Activated naive CD4-positive, alpha-beta T cell treated with anti-CD3 and anti-CD28 coated beads, Interleukin-2, amount 10 ng/mL, durations not matched to agents 7 days and 5 days (primary cell): ENCODE results near the gene GBF1.

Experiments used
- CTCF ChIA-PET: fragments of 350-600 bp; sonication (Branson Sonifier 250); formaldehyde crosslinking; loops from one replicate; lab custom pipeline; 2021; ENCODE audit warnings: antibody characterized with exemption; lab: Charles Lee
- DNase-seq: peaks from one replicate; pipeline ENCODE4 v3.0.0-alpha.2; 2020
- H3K27ac Mint-ChIP-seq: one replicate; pipeline ENCODE4 v1.8.0; 2021; ENCODE audit warnings: mild to moderate bottlenecking, moderate library complexity, mixed read lengths
- H3K27me3 Mint-ChIP-seq: one replicate; pipeline ENCODE4 v1.8.0; 2021; ENCODE audit warnings: mild to moderate bottlenecking, mixed read lengths
- H3K36me3 Mint-ChIP-seq: one replicate; pipeline ENCODE4 v1.8.0; 2021; ENCODE audit warnings: mixed read lengths
- H3K4me1 Mint-ChIP-seq: one replicate; pipeline ENCODE4 v1.8.0; 2021; ENCODE audit warnings: mixed read lengths
- H3K4me3 Mint-ChIP-seq: one replicate; pipeline ENCODE4 v1.8.0; 2021; ENCODE audit warnings: mild to moderate bottlenecking, moderate library complexity, mixed read lengths
- H3K9me3 Mint-ChIP-seq: one replicate; pipeline ENCODE4 v1.8.0; 2021; ENCODE audit warnings: mixed read lengths

GBF1 gene

DNA sequence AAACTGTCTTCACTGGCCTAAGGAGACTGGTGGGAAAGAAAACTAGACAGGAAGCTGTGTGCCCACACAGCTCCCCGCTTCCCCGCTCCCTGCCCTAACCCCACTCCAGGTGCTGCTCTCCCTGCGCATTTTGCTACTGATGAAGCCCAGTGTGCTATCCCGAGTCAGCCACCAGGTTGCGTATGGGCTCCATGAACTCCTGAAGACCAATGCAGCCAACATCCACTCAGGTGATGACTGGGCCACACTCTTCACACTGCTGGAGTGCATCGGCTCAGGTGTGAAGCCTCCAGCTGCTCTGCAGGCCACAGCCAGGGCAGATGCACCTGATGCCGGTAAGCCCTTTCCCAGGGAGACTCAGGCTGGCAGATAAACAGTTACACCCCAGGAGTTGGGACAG lies 129.9 kb downstream of the GBF1 start:
- Mint-ChIP-seq H3K4me3 (no peak overlapping the region), H3K9me3 (no peaks in the 10 kb centered on the region), H3K36me3 (peaks cover 52% of the 10 kb centered on the region), H3K4me1 (no peaks in the 10 kb centered on the region), H3K27me3 (no peaks in the 10 kb centered on the region), H3K27ac (no peak overlapping the region)
- DNase-seq = peak; percentile 30
- CTCF ChIA-PET = interaction anchor here (1.2 to 2.1 kb wide), 3 partner anchors 10 to 24 kb away, joined by 3 to 6 read pairs (median 6); no protein-coding TSS in a partner anchor

DNA sequence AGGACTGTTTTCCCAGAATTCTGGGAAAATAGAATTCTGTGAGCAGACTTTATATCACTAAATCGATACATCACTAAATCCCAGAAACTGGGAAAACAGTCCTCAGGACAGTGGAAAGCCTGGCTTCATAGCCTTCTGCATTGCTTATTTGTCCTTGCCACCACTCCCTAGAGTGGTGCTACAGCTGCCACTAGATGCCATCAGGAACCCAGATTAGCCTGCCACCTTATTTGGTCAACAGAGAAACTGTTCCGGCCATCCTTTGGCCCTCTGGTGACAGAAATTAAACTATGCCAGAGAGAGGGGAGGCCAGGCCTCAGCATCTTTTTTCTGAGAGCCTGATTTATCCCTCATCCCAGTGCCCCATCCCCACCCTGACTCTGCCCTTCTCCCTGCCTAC lies 130.5 kb downstream of the GBF1 start:
- H3K4me1 Mint-ChIP-seq = no peaks in the 10 kb centered on the region
- H3K4me3 Mint-ChIP-seq = no peak overlapping the region
- no peaks in the 10 kb centered on the region for H3K27me3 Mint-ChIP-seq
- H3K27ac Mint-ChIP-seq = no peak overlapping the region
- H3K9me3 Mint-ChIP-seq = no peaks in the 10 kb centered on the region
- DNase-seq = no peak
- CTCF ChIA-PET = interaction anchor here (1.2 to 2.3 kb wide), 4 partner anchors 9 to 145 kb away, joined by 3 to 8 read pairs (median 6); no protein-coding TSS in a partner anchor
- H3K36me3 Mint-ChIP-seq = peaks cover 47% of the 10 kb centered on the region

DNA sequence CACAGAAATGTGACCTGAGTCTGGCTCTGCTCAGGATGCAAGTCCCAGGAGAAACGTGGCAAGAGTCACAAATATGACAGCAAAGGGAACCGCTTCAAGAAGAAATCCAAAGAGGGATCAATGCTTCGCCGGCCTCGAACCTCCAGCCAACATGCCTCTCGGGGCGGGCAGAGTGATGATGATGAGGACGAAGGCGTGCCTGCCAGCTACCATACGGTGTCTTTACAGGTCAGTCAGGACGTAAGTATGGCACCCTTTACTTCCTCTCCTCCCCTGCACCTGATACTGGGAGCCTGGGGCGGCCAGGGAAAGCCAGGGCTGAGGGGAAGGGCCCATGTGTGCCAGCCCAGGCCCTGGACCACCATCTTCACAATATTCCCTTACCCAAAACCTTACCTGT lies 131.6 kb downstream of the GBF1 start:
- CTCF ChIA-PET = interaction anchor here (1.7 to 2.3 kb wide), 2 partner anchors 22 to 146 kb away, joined by 3 to 8 read pairs; no protein-coding TSS in a partner anchor
- H3K36me3 Mint-ChIP-seq = peaks cover 43% of the 10 kb centered on the region
- no peaks in the 10 kb centered on the region for H3K27me3 Mint-ChIP-seq
- no peak overlapping the region for H3K4me3 Mint-ChIP-seq
- H3K9me3 Mint-ChIP-seq = no peaks in the 10 kb centered on the region
- DNase-seq = no peak
- H3K4me1 Mint-ChIP-seq = no peaks in the 10 kb centered on the region
- no peak overlapping the region for H3K27ac Mint-ChIP-seq

DNA sequence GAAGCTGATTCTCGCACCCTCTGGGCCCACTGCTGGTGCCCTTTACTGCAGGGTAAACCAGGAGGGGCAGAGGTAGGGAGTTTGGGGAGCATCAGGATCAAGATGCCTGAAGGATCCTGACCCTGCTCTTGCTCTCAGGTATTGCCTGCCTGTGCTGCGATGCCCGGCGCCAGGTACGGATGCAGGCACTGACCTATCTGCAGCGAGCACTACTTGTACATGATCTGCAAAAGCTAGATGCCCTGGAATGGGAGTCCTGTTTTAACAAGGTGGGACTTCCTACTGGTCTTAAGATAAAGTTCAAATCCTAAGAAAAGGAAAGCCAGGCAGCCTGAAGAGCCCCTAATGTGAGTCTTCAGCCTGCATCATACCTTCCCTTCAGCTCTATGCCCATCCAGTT lies 134.1 kb downstream of the GBF1 start:
- DNase-seq = no peak
- no peaks in the 10 kb centered on the region for H3K9me3 Mint-ChIP-seq
- no peaks in the 10 kb centered on the region for H3K27me3 Mint-ChIP-seq
- CTCF ChIA-PET = interaction anchor here (1.1 kb wide), 1 partner anchor 27 kb away, joined by 3 read pairs; no protein-coding TSS in a partner anchor
- no peak overlapping the region for H3K27ac Mint-ChIP-seq
- no peak overlapping the region for H3K4me3 Mint-ChIP-seq
- H3K4me1 Mint-ChIP-seq = no peaks in the 10 kb centered on the region
- H3K36me3 Mint-ChIP-seq = peaks cover 36% of the 10 kb centered on the region

DNA sequence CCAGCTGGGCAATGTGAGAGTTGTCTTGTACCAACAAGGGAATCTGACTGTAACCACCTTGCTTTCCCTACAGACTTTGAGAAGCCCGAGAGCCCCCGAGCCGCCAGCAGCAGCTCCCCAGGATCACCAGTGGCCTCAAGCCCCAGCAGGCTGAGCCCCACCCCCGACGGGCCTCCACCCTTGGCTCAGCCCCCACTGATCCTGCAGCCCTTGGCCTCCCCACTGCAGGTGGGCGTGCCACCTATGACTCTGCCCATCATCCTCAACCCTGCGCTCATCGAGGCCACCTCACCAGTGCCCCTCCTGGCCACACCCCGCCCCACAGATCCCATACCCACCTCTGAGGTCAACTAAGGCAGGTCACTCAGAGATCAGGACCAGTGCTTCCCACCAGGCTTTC lies 136.7 kb downstream of the GBF1 start:
- Mint-ChIP-seq H3K27me3 (no peaks in the 10 kb centered on the region), H3K4me1 (no peaks in the 10 kb centered on the region), H3K36me3 (peaks cover 22% of the 10 kb centered on the region), H3K9me3 (no peaks in the 10 kb centered on the region), H3K27ac (no peak overlapping the region), H3K4me3 (no peak overlapping the region)
- DNase-seq = no peak
- CTCF ChIA-PET = interaction anchor here (0.6 to 2.1 kb wide), 4 partner anchors 20 to 152 kb away, joined by 3 to 6 read pairs (median 4); no protein-coding TSS in a partner anchor

DNA sequence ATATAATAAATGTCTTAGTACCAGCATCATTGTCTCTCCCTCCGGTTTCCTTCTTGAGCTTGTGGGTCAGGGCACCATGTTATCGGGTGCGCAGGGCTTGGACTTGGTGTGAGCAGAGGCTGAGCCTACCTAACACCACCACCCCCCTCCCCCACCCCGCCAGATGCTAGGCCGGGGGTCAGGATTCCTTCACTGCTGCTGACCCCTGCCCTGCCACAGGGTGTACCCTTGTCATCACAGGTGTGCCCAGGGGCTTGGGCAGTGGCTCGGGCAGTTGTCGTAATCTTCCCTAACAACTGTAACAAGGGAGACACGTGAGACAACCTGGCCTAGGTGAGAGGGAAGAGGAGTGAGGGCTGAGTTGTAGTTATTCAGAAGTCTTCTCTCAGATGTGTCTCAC lies 137.5 kb downstream of the GBF1 start:
- no peak overlapping the region for H3K4me3 Mint-ChIP-seq
- H3K27ac Mint-ChIP-seq = no peak overlapping the region
- no peaks in the 10 kb centered on the region for H3K4me1 Mint-ChIP-seq
- CTCF ChIA-PET = interaction anchor here (2.1 to 3.1 kb wide), 2 partner anchors 31 to 152 kb away, joined by 6 to 15 read pairs; no protein-coding TSS in a partner anchor
- DNase-seq = no peak
- H3K27me3 Mint-ChIP-seq = no peaks in the 10 kb centered on the region
- no peaks in the 10 kb centered on the region for H3K9me3 Mint-ChIP-seq
- peaks cover 22% of the 10 kb centered on the region for H3K36me3 Mint-ChIP-seq

DNA sequence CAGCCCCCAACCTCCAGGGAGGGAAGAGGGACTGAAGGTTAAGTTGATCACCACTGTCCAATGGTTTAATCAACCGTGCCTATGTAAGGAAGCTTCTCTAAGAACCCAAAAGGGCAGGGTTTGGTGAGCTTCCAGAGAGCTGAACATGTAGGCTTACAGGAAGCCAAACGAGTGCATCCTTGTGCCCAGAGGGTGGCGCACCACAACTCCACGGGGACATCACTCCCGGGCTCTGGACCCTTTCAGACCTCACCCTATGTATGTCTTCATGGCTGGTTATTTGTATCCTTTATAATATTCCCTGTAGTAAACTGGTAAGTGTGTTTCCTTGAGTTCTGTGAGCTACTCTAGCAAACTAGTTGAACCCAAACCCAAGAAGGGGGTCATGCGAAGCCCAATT lies 138.7 kb downstream of the GBF1 start:
- CTCF ChIA-PET = interaction anchor here (0.6 to 3.1 kb wide), 9 partner anchors 9 to 199 kb away, joined by 3 to 15 read pairs (median 6); no protein-coding TSS in a partner anchor
- peaks cover 20% of the 10 kb centered on the region for H3K36me3 Mint-ChIP-seq
- no peaks in the 10 kb centered on the region for H3K4me1 Mint-ChIP-seq
- no peak for DNase-seq
- H3K4me3 Mint-ChIP-seq = no peak overlapping the region
- no peak overlapping the region for H3K27ac Mint-ChIP-seq
- H3K27me3 Mint-ChIP-seq = peaks cover 4% of the 10 kb centered on the region
- no peaks in the 10 kb centered on the region for H3K9me3 Mint-ChIP-seq

DNA sequence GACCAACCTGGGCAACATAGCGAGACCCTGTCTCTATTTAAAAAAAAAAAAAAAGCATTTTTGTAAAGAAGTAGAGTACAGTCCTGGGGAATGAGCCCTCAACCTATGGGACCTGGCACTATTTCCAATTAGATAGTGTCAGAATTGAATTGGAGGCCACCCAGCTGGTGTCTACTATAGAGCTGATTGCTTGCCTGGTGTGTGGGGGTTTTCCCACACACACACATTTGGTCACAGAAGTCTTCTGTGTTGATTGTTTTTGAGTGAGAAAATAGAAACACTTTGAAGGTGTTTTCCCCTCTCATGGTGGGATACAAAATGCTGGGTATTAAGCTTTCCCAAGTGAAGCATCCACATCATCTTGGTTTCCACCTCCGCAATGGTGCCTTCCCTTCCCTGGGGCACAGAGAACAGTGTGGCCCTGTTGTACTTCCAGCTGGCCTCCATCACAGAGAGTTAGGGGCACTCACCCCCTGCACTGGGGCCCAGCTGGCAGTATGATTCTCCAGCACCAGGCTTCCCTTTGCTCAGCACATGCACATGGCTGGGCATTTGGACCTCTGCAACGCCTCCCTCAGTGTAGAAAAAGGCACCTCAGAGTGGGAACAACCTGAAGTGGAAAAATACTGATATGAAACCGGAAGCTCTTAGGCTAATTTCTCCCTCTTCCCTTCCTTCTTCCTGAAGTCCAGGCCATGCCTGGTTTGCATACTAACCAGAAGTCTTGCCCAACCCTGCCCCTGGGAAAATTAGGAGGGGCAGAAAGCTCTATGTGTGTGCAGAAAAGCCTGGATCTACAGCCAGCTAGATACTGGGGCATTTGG lies 139.5 kb downstream of the GBF1 start:
- Mint-ChIP-seq H3K4me3 (no peak overlapping the region), H3K27ac (no peak overlapping the region), H3K9me3 (no peaks in the 10 kb centered on the region), H3K36me3 (peaks cover 15% of the 10 kb centered on the region), H3K27me3 (peaks cover 4% of the 10 kb centered on the region), H3K4me1 (no peaks in the 10 kb centered on the region)
- DNase-seq = no peak
- CTCF ChIA-PET = interaction anchor here (0.6 to 3.1 kb wide), 10 partner anchors 8 to 199 kb away, joined by 3 to 15 read pairs (median 6); no protein-coding TSS in a partner anchor

DNA sequence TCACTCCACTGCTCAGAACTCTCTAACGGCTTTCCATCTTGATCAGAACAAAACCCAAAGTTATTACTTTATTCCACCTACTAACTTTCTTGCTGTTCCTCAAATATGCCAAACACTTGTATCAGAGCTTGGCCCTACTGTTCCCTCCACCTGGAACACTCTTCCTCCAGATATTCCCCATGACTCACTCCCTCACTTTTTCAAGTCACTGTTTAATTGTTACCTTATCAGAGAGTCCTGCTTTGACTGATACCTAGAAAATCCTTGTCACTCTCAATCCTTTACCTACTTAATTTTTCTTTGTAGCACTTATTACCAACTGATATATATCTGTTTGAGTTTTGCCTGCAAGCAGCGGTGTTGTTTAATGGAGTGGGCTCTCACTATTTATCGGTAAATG lies 144.6 kb downstream of the GBF1 start:
- H3K9me3 Mint-ChIP-seq = no peaks in the 10 kb centered on the region
- CTCF ChIA-PET = interaction anchor here (1.4 to 1.7 kb wide), 2 partner anchors 158 to 193 kb away, joined by 3 to 7 read pairs; no protein-coding TSS in a partner anchor
- peaks cover 10% of the 10 kb centered on the region for H3K4me1 Mint-ChIP-seq
- H3K27me3 Mint-ChIP-seq = peaks cover 14% of the 10 kb centered on the region
- DNase-seq = no peak
- H3K4me3 Mint-ChIP-seq = no peak overlapping the region
- H3K27ac Mint-ChIP-seq = no peak overlapping the region
- H3K36me3 Mint-ChIP-seq = no peaks in the 10 kb centered on the region

DNA sequence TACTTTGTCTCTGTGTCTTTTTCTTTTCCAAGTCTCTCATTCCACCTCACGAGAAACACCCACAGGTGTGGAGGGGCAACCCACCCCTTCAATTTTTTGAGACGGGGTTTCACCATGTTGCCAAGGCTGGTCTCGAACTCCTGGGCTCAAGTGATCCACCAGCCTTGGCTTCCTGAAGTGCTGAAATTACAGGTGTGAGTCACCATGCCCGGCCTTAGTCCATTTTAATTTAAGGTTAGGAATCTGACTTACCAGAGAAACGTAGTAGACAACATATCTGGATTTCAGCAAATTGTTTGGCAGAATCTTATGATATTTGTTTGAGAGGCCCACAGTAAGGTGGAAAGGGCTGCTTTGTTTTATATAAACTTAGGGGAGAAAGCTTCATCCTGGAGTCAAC lies 147.0 kb downstream of the GBF1 start:
- H3K27ac Mint-ChIP-seq = no peak overlapping the region
- peaks cover 14% of the 10 kb centered on the region for H3K27me3 Mint-ChIP-seq
- DNase-seq = no peak
- no peaks in the 10 kb centered on the region for H3K9me3 Mint-ChIP-seq
- CTCF ChIA-PET = interaction anchor here (0.7 to 13.7 kb wide), 9 partner anchors 8 to 191 kb away, joined by 3 to 174 read pairs (median 5); partner anchors contain the start of genes ACTR1A and ELOVL3
- H3K36me3 Mint-ChIP-seq = peaks cover 16% of the 10 kb centered on the region
- H3K4me1 Mint-ChIP-seq = peaks cover 25% of the 10 kb centered on the region
- no peak overlapping the region for H3K4me3 Mint-ChIP-seq

DNA sequence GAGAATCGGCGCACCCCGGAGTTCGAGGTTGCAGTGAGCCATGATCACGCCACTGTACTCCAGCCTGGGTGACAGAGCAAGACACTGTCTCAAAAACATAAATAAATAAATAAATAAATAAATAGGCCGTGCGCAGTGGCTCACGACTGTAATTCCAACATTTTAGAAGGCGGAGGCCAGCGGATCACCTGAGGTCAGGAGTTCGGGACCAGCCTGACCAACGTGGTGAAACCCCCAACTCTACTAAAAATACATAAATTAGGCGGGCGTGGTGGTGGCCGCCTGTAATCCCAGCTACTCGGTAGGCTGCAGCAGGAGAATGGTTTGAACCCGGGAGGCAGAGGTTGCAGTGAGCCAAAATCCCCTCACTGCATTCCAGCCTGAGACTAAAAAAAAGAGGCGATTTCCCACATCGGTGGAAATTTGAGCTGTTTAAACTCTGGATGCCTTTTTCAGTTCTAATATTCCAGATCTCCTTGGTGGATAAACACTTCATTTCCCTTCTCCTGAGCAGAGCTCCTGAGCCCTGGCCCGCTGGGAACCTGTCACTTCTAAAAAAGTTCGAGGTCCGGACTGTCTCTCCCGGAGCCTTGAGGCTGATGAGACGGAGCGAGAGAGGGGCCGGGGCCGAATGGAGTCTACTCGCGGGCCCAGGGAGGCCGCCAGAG lies 148.2 kb downstream of the GBF1 start:
- peaks cover 38% of the 10 kb centered on the region for H3K4me1 Mint-ChIP-seq
- H3K9me3 Mint-ChIP-seq = no peaks in the 10 kb centered on the region

DNA sequence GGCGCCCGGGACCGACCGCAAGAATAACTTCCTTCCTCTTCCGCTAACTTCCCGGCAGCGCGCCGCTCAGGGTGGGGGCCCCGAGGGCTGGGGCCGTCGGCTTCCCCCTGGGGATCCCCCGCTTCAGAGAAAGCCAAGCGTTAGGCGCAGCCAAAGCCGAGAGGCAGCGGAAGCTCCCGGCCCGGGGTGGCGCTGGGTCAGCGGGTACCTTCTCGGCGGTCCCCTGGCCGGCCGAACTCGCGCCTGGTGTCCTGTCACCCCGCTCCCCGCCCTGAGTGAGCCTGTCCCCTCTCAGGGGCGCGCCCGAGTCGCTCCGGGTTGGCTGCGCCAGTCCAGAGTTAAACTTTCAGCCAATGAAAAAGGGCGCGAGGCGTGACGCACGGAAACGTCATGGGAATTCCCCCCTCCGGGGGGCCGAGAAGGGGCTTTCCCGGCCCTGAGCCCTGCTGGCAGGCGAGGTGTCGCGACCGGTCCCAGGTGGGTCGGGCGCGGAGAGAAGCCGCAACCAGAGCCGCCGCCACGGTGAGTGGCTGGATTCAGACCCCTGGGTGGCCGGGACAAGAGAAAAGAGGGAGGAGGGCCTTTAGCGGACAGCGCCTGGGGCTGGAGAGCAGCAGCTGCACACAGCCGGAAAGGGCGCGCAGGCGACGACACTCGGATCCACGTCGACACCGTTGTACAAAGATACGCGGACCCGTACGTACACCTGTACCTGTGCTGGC lies 148.9 kb downstream of the GBF1 start:
- H3K36me3 Mint-ChIP-seq = peaks cover 28% of the 10 kb centered on the region
- peak; percentile 99 for DNase-seq
- peak overlapping the region; percentile 79 for H3K4me3 Mint-ChIP-seq
- H3K27ac Mint-ChIP-seq = peak overlapping the region; percentile 96
- H3K9me3 Mint-ChIP-seq = no peaks in the 10 kb centered on the region
- H3K27me3 Mint-ChIP-seq = peaks cover 10% of the 10 kb centered on the region
- CTCF ChIA-PET = interaction anchor here (0.7 to 13.7 kb wide), 20 partner anchors 9 to 225 kb away, joined by 3 to 174 read pairs (median 4); partner anchors contain the start of genes ELOVL3, FBXL15, GBF1 and PITX3
- H3K4me1 Mint-ChIP-seq = peaks cover 42% of the 10 kb centered on the region

More for the DNA sequence above, 148.2 kb downstream of the GBF1 start:
- DNase-seq = no peak
- CTCF ChIA-PET = interaction anchor here (0.7 to 13.7 kb wide), 23 partner anchors 9 to 224 kb away, joined by 3 to 174 read pairs (median 4); partner anchors contain the start of genes ACTR1A, ELOVL3, GBF1 and PITX3
- Mint-ChIP-seq H3K4me3 (peak overlapping the region; percentile 79), H3K27ac (peak overlapping the region; percentile 96), H3K36me3 (peaks cover 25% of the 10 kb centered on the region), H3K27me3 (peaks cover 10% of the 10 kb centered on the region)

DNA sequence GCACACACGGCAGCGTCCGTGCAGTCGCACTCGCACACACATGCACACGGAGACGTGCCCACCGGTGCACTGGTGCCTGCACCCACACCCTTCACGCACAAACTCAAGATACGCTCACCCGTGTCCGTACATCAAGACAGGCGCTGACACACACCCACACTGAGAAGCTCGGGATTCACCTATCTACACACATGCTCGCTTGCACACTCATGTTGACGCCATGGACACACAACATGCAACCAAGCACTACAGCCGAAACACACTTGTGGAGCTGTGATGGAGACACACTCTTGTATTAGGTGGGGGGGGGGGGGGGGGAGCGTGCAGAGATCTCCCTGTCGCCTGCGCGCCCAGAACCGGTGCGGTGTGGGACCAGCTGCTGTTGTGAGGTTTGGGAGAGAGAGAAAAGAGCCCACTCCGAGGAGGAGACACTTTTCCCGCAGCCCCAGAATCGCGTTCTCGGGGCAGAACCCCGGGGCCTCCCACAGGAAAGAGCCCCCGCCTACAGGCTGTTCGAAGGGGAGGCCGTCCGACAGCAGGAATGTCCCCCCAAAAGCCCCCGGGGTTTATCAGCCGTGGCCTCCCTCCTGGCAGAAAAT lies 149.6 kb downstream of the GBF1 start:
- H3K4me1 Mint-ChIP-seq = peaks cover 48% of the 10 kb centered on the region
- CTCF ChIA-PET = interaction anchor here (0.5 to 13.7 kb wide), 5 partner anchors 14 to 165 kb away, joined by 3 to 174 read pairs (median 4); partner anchors contain the start of genes CUEDC2, ELOVL3 and FBXL15
- peaks cover 33% of the 10 kb centered on the region for H3K36me3 Mint-ChIP-seq
- DNase-seq = peak; percentile 58
- H3K27ac Mint-ChIP-seq = peak overlapping the region; percentile 96
- H3K27me3 Mint-ChIP-seq = peaks cover 10% of the 10 kb centered on the region
- H3K9me3 Mint-ChIP-seq = no peaks in the 10 kb centered on the region
- peak overlapping the region; percentile 79 for H3K4me3 Mint-ChIP-seq
